Neural progenitor cell (in vitro differentiated cells): ENCODE results near the gene KATNAL1. TPM values are rescaled to one million over a fixed set of nuclear protein-coding genes. Genes with fewer than 3 reads are reported as not detected.

Experiments used
- DNase-seq: peaks from one replicate; pipeline ENCODE4 v3.0.0-alpha.2; 2016; ENCODE audit warnings: low spot score
- H2AFZ ChIP-seq: fragments of 200-600 bp; sonication (generic); replicated peaks from 2 replicates; pipeline ENCODE4 v1.6.1; 2016; ENCODE audit warnings: antibody characterized with exemption
- H3F3A ChIP-seq: fragments of 200-600 bp; sonication (generic); 2 replicates; pipeline ENCODE4 v1.6.1; 2016; ENCODE audit warnings: antibody characterized with exemption, low read depth
- H3K27ac ChIP-seq: fragments of 200-600 bp; sonication (generic); 2 replicates; pipeline ENCODE4 v1.5.1; 2016; ENCODE audit warnings: mild to moderate bottlenecking
- H3K27me3 ChIP-seq: fragments of 200-600 bp; sonication (generic); 2 replicates; pipeline ENCODE4 v1.6.1; 2016; ENCODE audit warnings: mild to moderate bottlenecking, moderate library complexity
- H3K36me3 ChIP-seq: fragments of 200-600 bp; sonication (generic); 2 replicates; pipeline ENCODE4 v1.5.1; 2016
- H3K4me1 ChIP-seq: fragments of 200-600 bp; sonication (generic); 2 replicates; pipeline ENCODE4 v1.6.1; 2016; ENCODE audit warnings: mixed run types
- H3K4me2 ChIP-seq: fragments of 200-600 bp; sonication (generic); 2 replicates; pipeline ENCODE4 v1.6.1; 2016
- H3K4me3 ChIP-seq: fragments of 200-600 bp; sonication (generic); 2 replicates; pipeline ENCODE4 v1.5.1; 2016
- H3K79me2 ChIP-seq: fragments of 200-600 bp; sonication (generic); 2 replicates; pipeline ENCODE4 v1.6.1; 2016; ENCODE audit warnings: low read depth
- H3K9ac ChIP-seq: fragments of 200-600 bp; sonication (generic); 2 replicates; pipeline ENCODE4 v1.6.1; 2016
- H3K9me3 ChIP-seq: fragments of 200-600 bp; sonication (generic); 2 replicates; pipeline ENCODE4 v1.5.1; 2016; ENCODE audit warnings: low read depth
- H4K20me1 ChIP-seq: fragments of 200-600 bp; sonication (generic); 2 replicates; pipeline ENCODE4 v1.6.1; 2016; ENCODE audit warnings: low read depth
- H3K27ac Mint-ChIP-seq: 3 replicates; pipeline ENCODE4 v1.8.0; 2021; ENCODE audit warnings: mixed read lengths
- H3K27me3 Mint-ChIP-seq: 2 replicates; pipeline ENCODE4 v1.8.0; 2022; ENCODE audit warnings: low read depth, mild to moderate bottlenecking, inconsistent platforms, moderate library complexity, mixed read lengths; ENCODE audit not compliant: insufficient read depth
- H3K36me3 Mint-ChIP-seq: 3 replicates; pipeline ENCODE4 v1.8.0; 2021; ENCODE audit warnings: mixed read lengths
- H3K4me1 Mint-ChIP-seq: 3 replicates; pipeline ENCODE4 v1.8.0; 2021; ENCODE audit warnings: mixed read lengths
- H3K4me3 Mint-ChIP-seq: 3 replicates; pipeline ENCODE4 v1.8.0; 2021; ENCODE audit warnings: mild to moderate bottlenecking, moderate library complexity, mixed read lengths
- H3K9me3 Mint-ChIP-seq: 3 replicates; pipeline ENCODE4 v1.8.0; 2020; ENCODE audit warnings: mixed read lengths
- CTCF ChIP-seq: fragments of 200-600 bp; sonication (generic); IDR thresholded peaks from 2 replicates; pipeline ENCODE4 v1.5.1; 2017; ENCODE audit warnings: antibody characterized with exemption, mild to moderate bottlenecking
- EZH2 ChIP-seq: fragments of 200-600 bp; sonication (generic); IDR thresholded peaks from 2 replicates; pipeline ENCODE4 v1.6.1; 2017; ENCODE audit warnings: antibody characterized with exemption, mild to moderate bottlenecking, moderate library complexity
- EZH2phosphoT487 ChIP-seq: fragments of 200-600 bp; sonication (generic); IDR thresholded peaks from 2 replicates; pipeline ENCODE4 v1.6.1; 2017; ENCODE audit warnings: antibody characterized with exemption
- total RNA-seq: library from RNA; depleted of rRNA; stranded (reverse); fragments of >200 nt; gene quantifications from 2 replicates; pipeline ENCODE4 v1.2.3, GENCODE V29; 2015; ENCODE audit warnings: low replicate concordance

Gene KATNAL1
- total RNA-seq, 1 donor from 2014 or later, result 33.6 TPM

DNA sequence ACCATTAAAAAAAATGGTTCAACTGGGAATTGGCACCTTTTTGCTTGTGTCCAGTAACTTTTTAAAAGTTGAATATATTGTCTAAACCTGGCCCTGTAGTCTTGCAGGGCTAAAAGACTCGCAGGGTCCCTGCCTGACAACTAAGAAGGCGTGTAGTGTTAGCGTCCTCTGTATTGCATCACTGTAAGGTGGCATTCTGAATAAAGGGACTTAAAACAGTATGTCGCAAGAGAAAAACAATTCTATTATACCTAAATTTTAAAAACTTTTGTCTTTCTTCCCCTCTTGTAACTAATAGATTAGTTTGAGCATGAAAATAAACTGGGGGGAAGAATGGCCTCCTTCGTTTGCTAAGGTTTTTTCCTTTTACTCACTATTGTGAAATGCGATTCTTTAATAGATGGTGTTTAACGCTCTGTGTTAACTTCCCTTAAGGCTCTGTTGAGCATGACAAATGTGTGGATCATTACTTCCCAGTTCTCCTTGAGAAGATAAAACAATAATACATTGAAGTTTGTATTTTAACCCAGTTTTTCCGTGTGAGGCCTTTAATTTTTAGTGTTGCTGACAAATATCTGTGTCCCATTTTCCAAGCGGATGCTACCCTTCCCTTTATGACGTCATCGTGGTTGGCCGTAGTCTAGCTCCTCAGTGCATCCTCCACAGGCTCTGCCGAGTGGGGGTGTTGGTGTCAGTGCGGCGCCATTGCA is 134.6 kb downstream of the KATNAL1 start:
- no peak for DNase-seq
- Mint-ChIP-seq H3K4me1 (peaks cover 10% of the 10 kb centered on the region), H3K27ac (peak overlapping the region; percentile 8), H3K4me3 (no peak overlapping the region), H3K9me3 (no peaks in the 10 kb centered on the region), H3K27me3 (no peaks in the 10 kb centered on the region), H3K36me3 (no peaks in the 10 kb centered on the region)
- Histone ChIP-seq H3K9ac (no peak overlapping the region), H3K27me3 (no peaks in the 10 kb centered on the region), H3K4me3 (no peak overlapping the region), H3K4me1 (no peaks in the 10 kb centered on the region), H2AFZ (no peak overlapping the region), H3K79me2 (no peaks in the 10 kb centered on the region), H3F3A (no peaks in the 10 kb centered on the region), H4K20me1 (no peaks in the 10 kb centered on the region), H3K27ac (no peak overlapping the region), H3K4me2 (no peak overlapping the region), H3K36me3 (no peaks in the 10 kb centered on the region), H3K9me3 (no peaks in the 10 kb centered on the region)
- TF ChIP-seq EZH2 (no peak), EZH2phosphoT487 (no peak), CTCF (no peak)

DNA sequence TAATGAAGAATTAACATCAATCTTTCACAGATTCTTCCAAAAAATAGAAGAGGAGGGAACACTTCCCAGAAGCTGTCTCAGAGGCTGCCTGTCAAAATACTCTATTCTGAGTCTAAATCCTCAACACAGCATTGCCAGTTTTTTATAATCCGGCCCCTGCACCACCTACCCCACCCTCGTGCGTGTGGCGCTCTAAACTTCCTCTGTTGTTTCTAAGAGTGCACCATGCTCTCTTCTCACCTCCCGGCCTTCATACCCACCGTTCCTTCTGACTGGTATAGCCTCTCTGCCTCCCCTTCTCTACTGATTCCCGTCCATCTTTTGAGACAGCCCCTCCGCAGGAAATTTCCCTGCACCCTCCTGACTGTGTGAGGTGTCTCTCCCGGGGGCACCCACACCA is 136.8 kb downstream of the KATNAL1 start:
- Mint-ChIP-seq H3K4me1 (peaks cover 24% of the 10 kb centered on the region), H3K27ac (no peak overlapping the region), H3K4me3 (no peak overlapping the region), H3K27me3 (no peaks in the 10 kb centered on the region), H3K36me3 (no peaks in the 10 kb centered on the region), H3K9me3 (no peaks in the 10 kb centered on the region)
- Histone ChIP-seq H3K36me3 (no peaks in the 10 kb centered on the region), H4K20me1 (no peaks in the 10 kb centered on the region), H3F3A (no peaks in the 10 kb centered on the region), H3K27me3 (no peaks in the 10 kb centered on the region), H3K4me3 (no peak overlapping the region), H3K9me3 (no peaks in the 10 kb centered on the region), H2AFZ (no peak overlapping the region), H3K79me2 (no peaks in the 10 kb centered on the region), H3K9ac (no peak overlapping the region), H3K4me1 (peaks cover 5% of the 10 kb centered on the region), H3K4me2 (no peak overlapping the region), H3K27ac (no peak overlapping the region)
- DNase-seq, result no peak
- no peak for TF ChIP-seq CTCF
- TF ChIP-seq EZH2phosphoT487, result no peak
- TF ChIP-seq EZH2, result no peak

DNA sequence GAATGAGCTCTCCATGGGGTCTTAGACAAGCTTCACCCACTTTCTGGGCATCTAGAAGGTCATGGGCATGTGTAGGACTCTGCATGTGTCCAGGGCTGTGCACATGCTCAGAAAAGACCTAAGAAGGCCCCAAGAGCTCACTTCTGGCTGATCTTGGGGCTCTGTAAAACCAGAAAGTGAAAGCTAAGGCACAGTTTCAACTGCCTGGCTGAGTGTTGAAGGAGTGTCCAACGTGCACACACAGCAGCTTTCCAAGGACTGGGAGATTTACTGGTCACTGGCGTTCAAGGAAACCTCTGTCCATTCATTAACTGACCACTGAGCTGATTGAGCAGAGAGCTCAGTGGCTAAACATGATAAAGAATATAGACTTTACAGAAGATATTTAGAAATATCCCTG is 137.9 kb downstream of the KATNAL1 start:
- H3F3A ChIP-seq, result no peaks in the 10 kb centered on the region
- TF ChIP-seq EZH2, result no peak
- TF ChIP-seq EZH2phosphoT487, result no peak
- TF ChIP-seq CTCF, result no peak
- no peak overlapping the region for H2AFZ ChIP-seq
- H3K27me3 Mint-ChIP-seq, result no peaks in the 10 kb centered on the region
- no peak overlapping the region for H3K27ac ChIP-seq
- no peak overlapping the region for H3K4me3 ChIP-seq
- no peaks in the 10 kb centered on the region for H4K20me1 ChIP-seq
- H3K4me1 Mint-ChIP-seq, result peaks cover 29% of the 10 kb centered on the region
- no peak overlapping the region for H3K4me3 Mint-ChIP-seq
- H3K79me2 ChIP-seq, result no peaks in the 10 kb centered on the region
- no peak for DNase-seq
- H3K36me3 ChIP-seq, result no peaks in the 10 kb centered on the region
- H3K4me1 ChIP-seq, result peaks cover 12% of the 10 kb centered on the region
- H3K4me2 ChIP-seq, result no peak overlapping the region
- no peaks in the 10 kb centered on the region for H3K36me3 Mint-ChIP-seq
- H3K27me3 ChIP-seq, result no peaks in the 10 kb centered on the region
- H3K27ac Mint-ChIP-seq, result no peak overlapping the region
- no peak overlapping the region for H3K9ac ChIP-seq
- H3K9me3 Mint-ChIP-seq, result no peaks in the 10 kb centered on the region
- no peaks in the 10 kb centered on the region for H3K9me3 ChIP-seq
